Measurements from ENCODE around the gene ARMC7. TPM values are rescaled to one million over a fixed set of nuclear protein-coding genes. Genes with fewer than 3 reads are reported as not detected.

Gene ARMC7
- total RNA-seq, 1 experiment from 2014 or later: 12.3 TPM

GRCh38 chr17:75173526-75173925 lies 63.8 kb downstream of the ARMC7 start:
- H3K4me3 ChIP-seq (ENCODE audit: low read depth, low read length, poor library complexity, severe bottlenecking): no peak overlapping the region
- no peak overlapping the region for H3K27ac ChIP-seq (ENCODE audit: low read depth, low read length, poor library complexity, severe bottlenecking)
- H3K36me3 ChIP-seq (ENCODE audit: insufficient read depth, low read length, poor library complexity, severe bottlenecking): peaks cover 81% of the 10 kb centered on the region
- no peak for TF ChIP-seq CTCF (conservative IDR thresholded peaks at IDR 0.05; ENCODE audit: low read depth, low read length)
- TF ChIP-seq EZH2 (IDR thresholded peaks at IDR 0.05; ENCODE audit: borderline replicate concordance, low read depth, low read length, poor library complexity, severe bottlenecking): no peak
- intact Hi-C loops (cut with micrococcal nuclease; ENCODE audit: unreplicated experiment): no loop called here
- no peaks in the 10 kb centered on the region for H3K27me3 ChIP-seq (replicated peaks; ENCODE audit: insufficient read depth, low read depth, low read length, poor library complexity)
- CTCF ChIA-PET: no interaction called here
- no peak for DNase-seq (ENCODE audit: low spot score)
- no TSS peak for BruUV-seq (replicated peaks)
- POLR2A ChIA-PET (ENCODE audit: low non-redundant PET): no interaction called here
- no peaks in the 10 kb centered on the region for H3K9me3 ChIP-seq (ENCODE audit: low read depth, low read length, poor library complexity, severe bottlenecking)
- H3K4me1 ChIP-seq (ENCODE audit: insufficient read depth, low read length, poor library complexity, severe bottlenecking): peaks cover 8% of the 10 kb centered on the region

GRCh38 chr17:75174996-75175395 lies 65.2 kb downstream of the ARMC7 start:
- DNase-seq (ENCODE audit: low spot score): no peak
- no peaks in the 10 kb centered on the region for H3K9me3 ChIP-seq (ENCODE audit: low read depth, low read length, poor library complexity, severe bottlenecking)
- H3K4me3 ChIP-seq (ENCODE audit: low read depth, low read length, poor library complexity, severe bottlenecking): no peak overlapping the region
- intact Hi-C loops (cut with micrococcal nuclease; ENCODE audit: unreplicated experiment): no loop called here
- ChIA-PET POLR2A (ENCODE audit: low non-redundant PET) (no interaction called here), CTCF (no interaction called here)
- BruUV-seq (replicated peaks): no TSS peak
- H3K27me3 ChIP-seq (replicated peaks; ENCODE audit: insufficient read depth, low read depth, low read length, poor library complexity): no peaks in the 10 kb centered on the region
- TF ChIP-seq CTCF (conservative IDR thresholded peaks at IDR 0.05; ENCODE audit: low read depth, low read length): no peak
- TF ChIP-seq EZH2 (IDR thresholded peaks at IDR 0.05; ENCODE audit: borderline replicate concordance, low read depth, low read length, poor library complexity, severe bottlenecking): no peak
- no peak overlapping the region for H3K27ac ChIP-seq (ENCODE audit: low read depth, low read length, poor library complexity, severe bottlenecking)
- peaks cover 11% of the 10 kb centered on the region for H3K4me1 ChIP-seq (ENCODE audit: insufficient read depth, low read length, poor library complexity, severe bottlenecking)
- H3K36me3 ChIP-seq (ENCODE audit: insufficient read depth, low read length, poor library complexity, severe bottlenecking): peaks cover 87% of the 10 kb centered on the region

DNA sequence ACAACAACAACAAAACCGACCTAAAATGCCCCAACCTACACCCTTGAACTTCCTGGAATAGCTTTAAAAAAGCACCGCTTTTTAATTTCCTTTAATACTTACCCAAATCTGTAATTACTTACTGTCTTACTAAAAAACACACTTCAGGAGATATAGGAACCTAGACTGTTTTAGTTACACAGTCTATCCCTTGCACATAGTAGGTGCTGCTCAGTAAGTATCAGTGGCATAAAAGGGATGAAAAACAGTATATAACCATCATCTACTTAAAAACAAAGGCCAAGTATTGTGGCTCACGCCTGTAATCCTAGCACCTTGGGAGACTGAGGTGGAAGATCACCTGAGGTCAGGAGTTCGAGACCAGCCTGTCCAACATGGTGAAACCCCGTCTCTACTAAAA lies 66.9 kb downstream of the ARMC7 start:
- no TSS peak for BruUV-seq (replicated peaks)
- ChIA-PET CTCF (interaction anchor here (0.6 kb wide), 1 partner anchor 33 kb away, joined by 5 read pairs; no protein-coding TSS in a partner anchor), POLR2A (ENCODE audit: low non-redundant PET) (interaction anchor here (0.7 kb wide), 1 partner anchor 21 kb away, joined by 3 read pairs; no protein-coding TSS in a partner anchor)
- Histone ChIP-seq H3K4me1 (ENCODE audit: insufficient read depth, low read length, poor library complexity, severe bottlenecking) (peaks cover 15% of the 10 kb centered on the region), H3K9me3 (ENCODE audit: low read depth, low read length, poor library complexity, severe bottlenecking) (no peaks in the 10 kb centered on the region), H3K27ac (ENCODE audit: low read depth, low read length, poor library complexity, severe bottlenecking) (no peak overlapping the region), H3K4me3 (ENCODE audit: low read depth, low read length, poor library complexity, severe bottlenecking) (no peak overlapping the region), H3K36me3 (ENCODE audit: insufficient read depth, low read length, poor library complexity, severe bottlenecking) (peaks cover 88% of the 10 kb centered on the region), H3K27me3 (replicated peaks; ENCODE audit: insufficient read depth, low read depth, low read length, poor library complexity) (no peaks in the 10 kb centered on the region)
- intact Hi-C loops (cut with micrococcal nuclease; ENCODE audit: unreplicated experiment): no loop called here
- no peak for DNase-seq (ENCODE audit: low spot score)
- no peak for TF ChIP-seq CTCF (conservative IDR thresholded peaks at IDR 0.05; ENCODE audit: low read depth, low read length)
- no peak for TF ChIP-seq EZH2 (IDR thresholded peaks at IDR 0.05; ENCODE audit: borderline replicate concordance, low read depth, low read length, poor library complexity, severe bottlenecking)

Measured in A673 (cell line).